HK-2 (cell line): ENCODE measurements around the gene PSMB3.

Source experiments
- DNase-seq: peaks from one replicate; pipeline ENCODE4 v3.0.0-alpha.2; 2018; ENCODE audit not compliant: unreplicated experiment

Gene PSMB3

DNA sequence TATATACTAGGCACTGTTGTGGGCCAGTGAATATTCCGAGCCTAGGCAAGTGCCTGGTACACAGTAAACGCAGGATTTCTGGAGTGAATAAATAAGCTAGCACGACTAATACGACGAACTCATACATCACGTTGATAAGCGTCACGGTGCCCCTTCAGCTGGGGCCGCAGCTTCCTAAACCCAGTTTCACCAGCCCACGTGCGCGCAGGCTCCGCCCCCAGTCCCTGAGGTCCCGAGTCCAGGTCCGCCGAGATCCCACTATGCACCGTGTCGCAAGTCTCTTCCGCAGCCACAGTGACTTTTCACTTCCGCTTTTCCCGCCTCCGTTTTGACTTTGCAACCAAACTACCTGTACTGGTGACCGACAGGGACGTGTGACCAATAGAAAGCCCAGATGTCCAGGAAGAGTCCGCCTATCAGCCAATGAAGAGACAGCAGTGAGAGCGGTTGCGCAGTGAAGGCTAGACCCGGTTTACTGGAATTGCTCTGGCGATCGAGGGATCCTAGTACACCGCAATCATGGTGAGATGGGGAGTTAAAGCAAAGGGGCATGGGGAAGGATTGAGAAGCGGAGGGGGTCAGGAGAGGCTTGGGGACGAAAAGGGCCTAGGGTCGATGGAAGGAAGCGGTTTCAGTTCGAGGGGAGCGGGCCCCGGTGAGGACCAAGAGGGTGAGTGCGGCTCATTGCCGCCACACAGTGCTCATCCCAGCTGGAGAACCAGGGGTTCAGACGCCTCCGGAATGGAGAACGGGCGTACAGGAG is at the start of gene PSMB3:
Gene PSMB3, plus strand, starts transcription at position 434 of the 763 bp plus-strand sequence. Its CDS starts 86 bp downstream, at position 520.
- peak; percentile 98 for DNase-seq

DNA sequence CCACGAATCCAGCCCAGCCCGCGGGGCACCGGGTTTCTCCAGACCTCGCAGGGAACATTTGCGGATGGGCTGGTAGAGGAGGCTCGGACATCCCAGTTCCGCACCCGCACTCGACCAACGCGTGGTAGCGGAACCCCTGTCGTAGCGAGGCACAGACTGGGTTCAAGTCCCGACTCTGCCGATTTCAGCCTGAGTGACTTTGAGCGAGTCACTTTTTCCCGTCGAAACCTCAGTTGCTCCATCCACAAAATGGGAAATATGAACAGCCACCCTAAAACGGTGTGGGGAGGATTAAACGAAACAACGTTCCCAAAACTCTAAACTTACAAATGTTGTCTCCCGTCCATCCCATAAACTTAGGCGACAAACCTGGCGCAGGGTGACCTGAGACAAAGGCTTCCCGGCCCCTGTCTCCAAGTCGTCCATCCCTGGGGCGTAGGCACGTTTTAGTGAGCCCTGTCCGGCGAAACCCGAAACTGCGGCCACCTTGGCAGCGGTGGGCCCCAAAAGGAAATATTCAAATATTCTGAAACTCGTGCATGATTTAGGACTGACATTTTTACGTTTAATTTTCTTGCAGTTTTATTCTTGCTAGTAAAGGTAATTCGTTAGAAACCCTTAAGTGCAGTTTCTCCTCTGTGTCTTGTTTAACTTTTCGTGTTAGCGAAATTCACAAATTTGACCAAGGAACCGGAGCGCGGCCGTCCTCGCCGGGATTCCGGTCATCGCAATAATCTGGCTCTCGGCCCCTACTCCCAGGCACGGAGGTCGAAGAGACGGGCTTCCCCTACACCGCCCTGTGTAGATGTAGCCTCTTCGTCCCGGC is 49.4 kb upstream of the PSMB3 start:
- peak; percentile 22 for DNase-seq

DNA sequence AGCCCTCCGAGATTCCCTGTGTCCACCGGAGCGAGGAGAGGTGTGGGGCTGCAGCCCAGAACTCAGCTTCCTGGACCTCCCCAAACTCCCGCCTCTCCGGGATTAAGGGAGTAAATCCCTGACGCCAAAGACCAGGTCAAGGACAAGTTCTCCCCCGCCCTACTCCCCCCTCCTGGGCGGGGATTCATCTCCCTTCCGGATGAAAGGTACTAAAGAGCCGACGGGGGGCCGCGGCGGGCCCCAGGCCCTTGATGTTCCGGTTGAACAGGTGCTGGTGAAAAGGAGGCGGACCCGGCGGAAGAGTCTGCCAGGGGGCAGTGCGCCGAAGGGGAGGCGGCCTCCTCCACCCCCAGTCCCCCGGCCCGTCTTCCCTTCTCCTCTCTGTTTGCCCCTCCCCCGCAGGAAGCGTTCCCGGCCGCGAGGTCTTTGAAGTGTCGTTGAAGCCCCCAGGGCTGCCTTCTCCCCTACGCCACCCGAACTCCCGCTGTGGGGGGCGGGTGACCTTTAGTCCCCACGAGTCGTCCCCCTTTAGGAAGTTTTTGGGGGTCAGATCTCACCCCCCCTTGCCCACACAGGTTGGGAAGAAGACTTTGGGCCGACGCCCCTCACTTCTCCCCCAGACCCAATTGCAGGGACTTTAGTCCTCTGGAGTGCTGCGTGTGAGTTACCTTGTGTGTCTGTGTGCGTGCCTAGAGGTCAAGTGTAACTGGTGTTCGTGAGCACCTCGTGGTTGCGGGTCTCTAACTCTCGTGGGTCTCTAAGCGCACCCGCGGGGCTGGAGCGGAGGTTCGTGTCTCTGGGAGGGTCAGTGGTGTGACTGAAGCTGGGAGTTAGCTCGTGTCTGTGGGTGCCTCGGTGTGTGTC is 48.6 kb upstream of the PSMB3 start:
- peak; percentile 85 for DNase-seq

DNA sequence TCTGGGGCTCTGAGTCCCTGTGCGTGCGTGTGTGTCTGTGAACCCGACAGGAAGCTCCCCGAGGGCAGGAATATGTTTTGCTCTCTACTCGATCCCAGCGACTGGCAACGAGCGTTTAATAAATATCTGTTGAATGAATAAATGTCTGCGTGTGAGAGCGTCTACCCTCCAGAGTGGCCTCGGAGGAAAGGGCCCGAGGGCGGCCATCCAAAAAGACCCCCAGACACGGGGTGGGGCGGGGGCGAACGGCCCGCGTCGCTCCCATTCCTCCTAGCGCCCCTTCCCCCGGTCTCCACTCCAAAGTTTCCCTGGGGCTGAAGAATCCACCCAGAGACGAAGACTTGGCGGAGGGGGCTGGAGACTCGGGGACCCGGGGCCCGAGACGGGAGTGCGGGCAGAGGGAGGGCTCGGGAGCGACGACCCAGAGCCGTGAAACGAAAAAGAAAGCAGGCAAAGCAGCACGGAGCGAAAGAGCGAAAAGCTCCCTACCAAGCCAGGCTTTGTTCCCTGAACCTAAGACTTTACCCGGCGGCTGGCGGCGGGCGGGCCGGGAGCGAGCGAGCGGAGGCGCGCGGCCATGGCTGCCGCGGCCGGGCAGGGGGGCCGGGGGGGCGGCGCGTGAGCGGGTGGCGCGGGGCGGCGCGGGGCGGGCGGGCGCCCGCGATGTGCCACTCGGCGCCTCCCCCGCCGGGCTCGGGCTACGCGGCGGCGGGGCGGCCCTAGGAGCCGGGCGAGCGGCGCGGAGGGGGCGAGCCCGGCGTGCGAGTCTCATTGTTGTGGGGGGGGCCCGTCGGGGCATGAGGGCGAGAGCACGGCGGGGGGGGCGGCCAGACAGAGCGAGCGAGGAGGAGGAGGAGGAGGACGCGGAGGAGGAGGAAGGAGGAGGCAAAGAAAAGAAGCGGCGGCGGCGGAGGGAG is 47.7 kb upstream of the PSMB3 start, which contains the start of gene MLLT6:
Gene MLLT6, plus strand, starts transcription at position 668 of the 917 bp plus-strand sequence. CDS start 360 bp downstream, outside the sequence.
- peak; percentile 74 for DNase-seq

DNA sequence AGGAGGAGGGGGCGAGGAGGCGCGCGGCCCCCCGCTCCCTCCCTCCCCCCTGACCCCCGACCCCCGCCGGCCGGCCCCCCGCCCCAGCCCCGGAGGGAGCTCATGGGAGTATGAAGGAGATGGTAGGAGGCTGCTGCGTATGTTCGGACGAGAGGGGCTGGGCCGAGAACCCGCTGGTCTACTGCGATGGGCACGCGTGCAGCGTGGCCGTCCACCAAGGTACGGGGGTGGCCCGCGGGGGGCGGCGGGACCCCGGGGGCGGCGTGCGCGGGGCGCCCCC is 47.1 kb upstream of the PSMB3 start:
- no peak for DNase-seq

DNA sequence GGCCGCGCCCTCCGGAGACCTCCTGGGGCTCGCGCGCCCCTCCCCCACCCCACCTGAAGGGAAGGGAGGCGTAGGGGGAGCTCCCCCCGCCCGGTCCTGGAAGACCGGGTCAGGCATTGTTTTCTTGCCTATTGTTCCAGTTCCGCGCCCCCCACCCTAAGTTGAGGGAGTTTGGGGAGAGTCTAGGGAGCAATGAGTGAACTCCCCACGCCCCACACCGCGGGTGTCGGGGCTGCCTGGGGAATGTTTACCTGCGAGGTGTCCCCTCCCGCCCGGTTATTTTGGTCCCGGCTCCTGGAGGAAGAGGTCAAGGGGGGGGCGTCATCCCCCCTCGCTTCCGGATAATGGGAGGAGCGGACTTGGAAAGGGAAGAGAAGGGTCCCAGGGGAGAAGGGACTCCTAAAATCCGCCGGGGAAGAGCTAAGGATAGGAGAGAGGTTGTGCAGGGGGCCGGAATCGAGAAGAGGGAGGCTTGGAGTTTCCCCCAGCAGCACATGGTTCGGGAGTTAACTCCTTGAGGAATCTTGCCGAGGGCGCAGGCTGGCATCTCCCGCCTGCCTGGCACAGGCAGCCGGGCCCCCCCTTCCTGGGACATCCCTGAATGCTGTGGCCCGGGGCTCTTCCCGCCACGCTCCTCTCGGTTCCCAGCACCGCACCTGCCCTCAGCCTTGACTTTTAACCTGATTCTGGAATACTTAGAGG is 46.6 kb upstream of the PSMB3 start:
- DNase-seq = peak; percentile 46

DNA sequence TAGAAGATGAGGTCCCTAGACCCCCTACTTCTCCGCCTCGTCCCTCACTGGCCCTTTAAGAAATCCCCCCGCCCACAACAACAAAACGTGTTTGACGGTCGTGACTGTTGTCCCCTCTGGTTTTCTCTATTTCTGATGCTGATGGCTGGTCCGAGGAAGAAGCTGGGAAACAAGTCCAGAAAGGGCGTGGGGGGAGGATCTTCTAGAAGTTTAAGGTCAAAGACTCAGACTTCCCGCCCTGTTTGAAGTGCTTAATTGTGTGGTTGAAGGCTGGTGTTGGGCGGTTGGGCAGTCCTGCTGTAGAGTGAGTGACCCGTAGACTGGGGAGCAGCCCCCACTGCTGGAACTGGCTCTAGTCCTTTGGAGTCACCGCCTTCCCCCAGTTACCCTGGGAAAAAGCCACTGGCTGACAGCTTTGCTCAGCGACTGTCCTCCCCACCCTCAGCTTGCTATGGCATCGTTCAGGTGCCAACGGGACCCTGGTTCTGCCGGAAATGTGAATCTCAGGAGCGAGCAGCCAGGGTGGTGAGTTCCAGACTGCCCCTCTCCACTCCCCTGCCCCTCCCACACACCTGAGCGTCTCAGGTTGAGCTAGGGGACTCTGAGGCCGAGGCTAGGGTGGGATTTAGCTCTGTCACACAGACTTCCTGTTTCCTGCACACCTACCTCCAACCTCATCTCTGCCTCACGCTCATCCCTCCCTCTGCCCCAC is 45.9 kb upstream of the PSMB3 start:
- no peak for DNase-seq

DNA sequence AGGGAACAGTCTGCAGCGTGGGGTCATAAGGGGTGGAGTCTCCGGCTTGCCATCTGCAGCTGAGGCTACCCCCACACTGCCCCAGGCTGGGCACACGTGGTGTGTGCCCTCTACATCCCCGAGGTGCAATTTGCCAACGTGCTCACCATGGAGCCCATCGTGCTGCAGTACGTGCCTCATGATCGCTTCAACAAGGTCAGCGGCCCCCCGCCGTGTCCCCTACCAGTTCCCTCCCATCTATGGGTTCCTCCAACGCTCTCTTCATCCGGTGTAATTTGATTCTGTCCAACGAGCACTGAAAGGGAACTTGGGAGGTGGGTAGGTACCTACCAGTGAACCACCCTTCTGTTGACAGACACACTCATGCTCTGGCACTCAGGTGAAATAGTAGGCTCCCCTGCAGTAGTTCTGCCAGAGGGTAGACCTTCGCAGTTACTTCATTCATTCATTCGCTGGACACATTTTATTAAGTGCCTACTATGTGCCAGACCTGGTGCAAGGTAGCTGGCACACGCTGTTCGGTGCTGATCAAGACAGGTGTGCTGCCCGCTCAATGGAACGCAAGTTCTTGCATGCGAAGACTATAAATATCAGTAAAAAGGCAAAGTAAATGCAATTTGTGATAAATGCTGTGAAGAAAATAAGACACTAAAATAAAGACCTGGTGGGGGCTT is 44.7 kb upstream of the PSMB3 start:
- no peak for DNase-seq

DNA sequence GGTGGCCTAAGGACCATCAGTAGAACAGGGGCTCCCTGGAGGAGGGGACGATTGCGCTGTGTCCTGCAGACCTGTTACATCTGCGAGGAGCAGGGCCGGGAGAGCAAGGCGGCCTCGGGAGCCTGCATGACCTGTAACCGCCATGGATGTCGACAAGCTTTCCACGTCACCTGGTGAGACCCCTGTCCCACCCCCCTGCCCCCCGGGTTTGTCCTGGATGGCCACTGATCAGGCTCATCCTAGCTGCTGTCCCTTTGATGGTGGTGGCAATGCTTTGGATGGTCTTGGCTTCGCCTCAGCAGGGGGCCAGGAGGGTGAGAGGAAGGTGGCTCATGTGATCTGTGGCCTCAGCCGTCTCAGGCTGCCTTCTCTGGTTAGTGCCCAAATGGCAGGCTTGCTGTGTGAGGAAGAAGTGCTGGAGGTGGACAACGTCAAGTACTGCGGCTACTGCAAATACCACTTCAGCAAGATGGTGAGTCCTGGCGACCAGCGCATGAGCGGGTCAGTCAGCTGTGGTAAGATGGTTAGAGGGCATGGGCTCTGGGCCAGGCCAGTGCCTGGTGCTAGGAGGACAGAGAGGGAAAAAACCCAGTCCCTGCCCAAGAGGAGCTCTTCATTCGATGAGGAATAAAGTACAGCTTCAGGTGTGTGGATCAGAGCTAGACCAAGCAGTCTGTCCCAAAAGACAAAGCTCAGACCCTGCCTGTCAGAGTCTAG is 43.3 kb upstream of the PSMB3 start:
- DNase-seq = no peak

DNA sequence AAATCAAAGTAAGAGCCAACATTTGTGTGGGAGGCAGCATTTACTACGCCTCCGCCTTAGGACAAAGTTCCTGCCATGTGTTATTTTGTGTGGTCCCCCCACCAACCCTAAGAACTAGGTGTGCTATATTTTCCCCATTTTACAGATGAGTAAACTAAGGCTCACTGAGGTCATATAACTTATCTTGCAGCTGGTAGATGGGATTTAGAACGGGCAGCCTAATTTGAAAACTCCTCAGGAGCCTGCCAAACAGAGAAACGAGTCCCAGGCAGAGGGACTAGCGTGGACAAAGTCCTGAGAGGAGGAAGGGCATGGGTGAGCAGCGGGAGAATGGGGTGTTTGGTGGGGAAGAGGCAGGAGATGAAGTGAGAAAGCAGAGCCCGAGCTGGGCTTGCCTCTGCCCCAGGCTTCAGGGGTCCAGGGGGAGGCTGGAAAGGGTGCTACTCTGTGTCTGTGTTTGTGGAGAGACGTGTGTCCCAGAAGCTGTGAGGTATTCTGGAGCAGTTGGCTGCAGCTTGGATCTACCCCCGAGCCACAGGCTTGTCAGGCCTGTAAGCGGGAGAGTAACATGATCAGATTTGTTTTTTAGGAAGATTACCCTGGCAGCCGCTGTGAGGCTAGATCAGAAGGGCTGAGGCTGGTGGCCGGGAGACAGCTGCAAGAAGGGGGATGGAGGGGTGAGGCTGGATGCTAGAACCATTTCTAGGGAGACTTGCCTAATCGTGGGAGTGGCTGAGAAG is 42.5 kb upstream of the PSMB3 start:
- no peak for DNase-seq

DNA sequence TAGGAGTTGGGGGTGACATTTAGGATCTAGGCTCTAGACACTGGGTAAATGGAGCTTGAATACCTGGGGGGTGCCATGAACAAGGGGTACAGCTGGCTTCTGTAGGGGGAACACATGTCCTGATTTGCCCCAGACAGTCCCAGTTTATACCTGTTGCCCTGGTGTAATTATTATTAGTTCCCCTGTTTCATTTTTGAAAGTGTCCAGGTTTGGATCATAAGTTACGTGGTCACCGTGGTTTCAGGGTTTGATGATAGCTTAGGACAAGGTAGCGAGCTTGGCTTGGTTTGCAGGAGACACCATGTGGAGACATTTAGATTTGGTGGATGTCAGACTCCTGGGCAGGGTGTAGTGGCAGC is 42.0 kb upstream of the PSMB3 start:
- no peak for DNase-seq

DNA sequence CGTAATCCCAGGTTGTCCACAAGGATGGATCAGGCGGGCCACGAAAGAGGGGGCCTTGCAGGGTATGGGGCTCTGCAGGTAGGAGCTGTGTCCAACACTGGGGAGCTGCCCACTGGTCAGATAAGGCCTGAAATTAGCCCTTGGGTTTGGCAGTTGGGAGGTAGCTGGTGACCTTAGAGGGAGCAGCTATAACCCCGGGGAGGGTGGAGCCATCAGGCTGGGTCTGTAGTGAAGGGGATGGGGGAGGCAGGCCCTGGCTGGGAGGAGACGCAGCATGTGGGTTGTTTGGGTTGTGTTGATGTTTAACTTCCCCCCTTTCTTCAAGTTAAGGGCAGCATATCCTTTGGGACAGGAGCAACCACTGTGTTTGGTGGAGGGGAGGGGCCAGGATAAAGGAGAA is 41.6 kb upstream of the PSMB3 start:
- no peak for DNase-seq

DNA sequence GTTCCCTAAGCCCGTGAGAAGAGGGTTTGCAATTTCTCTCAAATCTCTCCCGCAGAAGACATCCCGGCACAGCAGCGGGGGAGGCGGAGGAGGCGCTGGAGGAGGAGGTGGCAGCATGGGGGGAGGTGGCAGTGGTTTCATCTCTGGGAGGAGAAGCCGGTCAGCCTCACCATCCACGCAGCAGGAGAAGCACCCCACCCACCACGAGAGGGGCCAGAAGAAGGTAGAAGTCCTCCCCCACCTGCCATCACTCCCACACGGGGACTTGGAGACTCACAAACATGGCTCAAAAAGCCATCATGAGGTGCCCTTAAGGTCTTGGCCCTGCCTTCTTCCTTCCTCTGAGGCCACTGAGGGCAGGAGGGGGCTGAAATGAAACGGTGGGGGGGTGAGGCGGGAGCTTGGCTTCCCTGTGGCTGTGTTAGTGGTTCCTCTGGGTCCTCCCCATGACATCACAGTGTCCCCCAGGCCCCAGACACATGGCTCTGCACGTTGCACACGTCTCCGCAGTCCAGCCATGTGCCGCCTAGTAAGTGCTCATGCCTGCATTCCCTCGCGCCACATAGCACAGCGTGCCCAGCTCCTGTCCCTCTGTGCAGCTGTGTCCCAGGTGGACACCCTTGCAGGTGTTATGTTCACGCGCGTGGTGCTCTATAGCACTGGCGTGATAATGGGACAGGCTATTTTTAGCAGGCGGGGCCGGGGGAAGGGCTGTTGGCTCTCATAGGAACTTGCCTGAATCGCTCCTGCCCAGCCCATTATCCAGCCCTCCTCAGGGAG is 40.6 kb upstream of the PSMB3 start:
- DNase-seq = no peak

DNA sequence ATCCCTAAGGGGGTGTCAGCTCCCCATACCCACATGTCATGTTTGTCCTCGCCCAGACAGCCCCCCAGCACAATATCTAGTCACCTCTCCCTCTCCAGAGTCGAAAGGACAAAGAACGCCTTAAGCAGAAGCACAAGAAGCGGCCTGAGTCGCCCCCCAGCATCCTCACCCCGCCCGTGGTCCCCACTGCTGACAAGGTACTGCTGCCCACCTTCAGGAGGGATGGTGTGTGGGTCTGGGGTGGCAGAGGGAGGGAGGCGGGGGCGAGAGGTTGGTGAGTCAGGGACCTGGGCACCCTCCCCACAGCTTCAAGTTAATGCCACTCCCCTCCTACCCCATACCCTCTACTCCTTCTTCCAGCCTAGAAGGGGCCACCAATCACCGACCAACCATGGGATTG is 39.9 kb upstream of the PSMB3 start:
- no peak for DNase-seq

DNA sequence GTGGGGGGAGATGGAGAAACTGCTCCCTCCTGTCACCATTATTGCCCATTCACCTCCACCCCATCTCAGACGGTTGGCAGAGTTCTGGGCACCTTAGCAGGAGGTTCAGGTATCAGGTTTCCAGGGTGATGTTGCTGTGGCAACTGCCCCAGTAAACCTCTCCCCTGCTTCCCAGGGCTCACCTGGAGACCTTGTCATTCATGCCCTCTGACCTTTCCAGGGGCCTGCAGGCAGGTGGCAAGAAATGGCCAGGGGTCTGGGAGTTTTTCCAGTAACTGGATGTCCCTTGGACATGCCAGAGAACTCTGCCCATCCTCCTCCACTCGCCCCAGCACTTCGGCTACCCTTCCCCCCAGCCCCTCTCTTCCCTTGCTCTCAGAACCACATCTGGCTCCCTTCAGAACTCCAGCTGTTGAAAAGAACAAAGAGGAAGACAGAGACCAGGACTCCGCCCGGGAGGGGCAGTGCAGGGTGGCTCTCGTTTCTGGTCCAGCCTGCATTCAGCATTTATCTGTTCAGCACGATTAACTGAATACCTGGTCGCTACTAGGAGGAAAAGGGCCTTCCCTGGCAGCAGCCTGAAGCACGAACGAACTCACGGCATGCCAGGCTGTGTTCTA is 39.0 kb upstream of the PSMB3 start:
- DNase-seq = no peak

DNA sequence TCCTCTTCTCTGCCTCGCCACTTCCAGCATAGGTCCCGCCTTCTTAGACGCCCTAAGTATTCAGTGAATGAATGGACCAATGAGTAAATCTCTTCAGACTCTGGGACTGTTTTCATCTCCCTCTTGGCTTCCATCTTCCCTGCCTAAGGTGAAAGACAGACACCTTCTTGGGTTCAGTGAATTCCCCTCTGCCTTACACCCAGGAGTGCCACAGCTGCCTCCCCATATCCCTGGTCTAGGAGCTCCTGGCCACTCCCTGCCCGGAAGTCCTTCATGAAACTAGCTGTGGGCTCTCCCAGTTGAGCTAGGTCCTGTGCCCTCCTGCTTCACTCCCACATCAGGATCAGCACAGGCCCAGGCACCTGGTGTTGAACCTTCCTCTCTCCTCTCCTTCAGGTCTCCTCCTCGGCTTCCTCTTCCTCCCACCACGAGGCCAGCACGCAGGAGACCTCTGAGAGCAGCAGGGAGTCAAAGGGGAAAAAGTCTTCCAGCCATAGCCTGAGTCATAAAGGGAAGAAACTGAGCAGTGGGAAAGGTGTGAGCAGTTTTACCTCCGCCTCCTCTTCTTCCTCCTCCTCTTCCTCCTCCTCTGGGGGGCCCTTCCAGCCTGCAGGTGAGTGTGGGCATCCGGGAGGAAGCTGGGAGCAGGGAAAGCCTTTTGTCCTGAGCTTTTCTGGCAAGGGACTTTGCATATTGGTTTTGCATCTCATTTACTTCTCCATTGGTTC is 37.2 kb upstream of the PSMB3 start:
- DNase-seq = no peak
